T follicular helper cell (primary cell): ENCODE data around the gene TAC3.
"Not testable (repeated sequence)": the region's sequence is repeated elsewhere in the genome, so short reads cannot be mapped to it uniquely, and the experiment has no call there.

Source experiments
- DNase-seq: peaks from one replicate; pipeline ENCODE4 v3.0.0-alpha.2; 2020; ENCODE audit warnings: low read depth

TAC3 gene

DNA sequence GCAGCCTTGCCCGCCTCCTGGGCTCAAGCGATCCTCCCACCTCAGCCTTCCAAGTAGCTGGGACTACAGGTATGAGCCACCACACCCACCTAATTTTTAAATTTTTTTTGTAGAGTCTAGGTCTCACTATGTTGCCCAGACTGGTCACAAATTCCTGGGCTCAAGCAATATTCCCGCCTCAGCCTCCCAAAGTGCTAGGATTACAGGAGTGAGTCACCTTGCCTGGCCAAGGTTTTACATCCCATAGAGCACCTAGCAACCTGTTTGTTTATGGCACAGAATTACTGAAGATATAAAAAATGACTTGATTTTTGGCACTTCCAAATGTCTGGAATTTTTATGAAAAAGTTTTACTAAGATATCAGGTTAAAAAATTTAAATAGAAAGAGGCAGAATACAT lies 17.1 kb upstream of the TAC3 start:
- no peak for DNase-seq

DNA sequence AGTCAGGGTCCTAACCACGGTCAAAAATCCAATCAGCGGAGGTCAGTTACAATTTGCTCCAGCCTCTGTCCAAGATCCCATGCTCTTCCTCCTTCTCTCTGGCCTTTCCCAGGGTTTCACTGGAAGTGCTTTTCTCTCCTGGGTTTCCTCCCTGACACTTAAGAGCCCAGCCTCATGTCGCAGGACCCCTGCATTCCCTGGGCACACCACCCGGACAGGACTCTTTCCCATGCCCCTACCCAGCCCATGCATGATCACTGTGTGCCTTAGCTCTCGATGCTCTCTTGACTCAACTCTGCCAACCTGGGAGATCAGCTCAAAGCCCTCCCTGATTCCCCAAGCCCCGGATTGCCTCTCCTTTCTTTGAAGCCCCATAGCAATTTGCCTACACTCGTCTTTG lies 15.5 kb upstream of the TAC3 start:
- DNase-seq = no peak

DNA sequence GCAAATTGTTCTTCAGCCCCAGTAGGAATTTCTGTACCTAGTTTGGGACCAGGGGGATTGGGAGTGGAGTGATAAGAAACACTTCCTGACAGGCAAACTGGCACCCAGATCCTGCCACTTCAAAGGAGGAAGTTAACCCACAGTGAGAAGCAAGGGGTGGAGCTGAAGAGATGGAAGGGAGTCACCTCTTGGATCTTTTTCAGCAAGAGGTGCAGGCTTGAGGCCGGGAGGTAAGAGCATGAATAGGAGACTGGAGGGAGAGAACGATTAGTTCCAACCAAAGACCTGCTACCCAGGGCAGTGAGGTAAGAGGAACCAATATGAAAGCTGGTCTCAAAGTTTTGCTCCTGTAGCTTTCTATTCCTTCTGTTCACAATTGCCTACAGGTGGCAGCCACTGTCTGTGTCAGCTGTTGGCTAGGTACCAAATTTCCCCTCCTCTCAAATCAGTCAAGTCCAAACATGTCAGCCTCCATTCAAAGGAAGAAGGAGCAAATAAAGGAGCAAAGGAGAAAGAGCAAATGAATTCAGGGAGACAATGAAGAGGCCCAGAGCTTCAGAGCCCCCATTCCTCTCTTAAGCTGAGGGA lies 14.9 kb upstream of the TAC3 start:
- no peak for DNase-seq

DNA sequence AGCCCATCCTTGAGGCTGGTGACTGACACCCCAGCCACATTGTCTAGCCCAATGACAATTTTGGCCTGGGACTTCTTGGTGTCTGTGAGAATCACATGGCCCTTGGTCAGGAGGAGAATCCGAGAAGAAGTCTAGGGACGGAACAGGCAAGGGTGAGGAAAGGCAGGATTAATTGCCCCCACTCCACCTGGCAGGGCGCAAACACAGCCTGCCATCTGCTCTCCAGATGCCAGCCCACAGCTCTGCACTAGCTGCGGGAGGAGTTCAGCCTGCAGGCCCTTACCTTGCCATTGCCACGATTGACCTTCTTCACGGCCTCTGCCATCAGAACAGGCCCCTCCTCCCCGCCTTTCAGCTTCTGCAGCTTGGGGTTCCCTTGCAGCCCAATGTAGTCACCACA lies 13.1 kb upstream of the TAC3 start:
- DNase-seq = no peak

DNA sequence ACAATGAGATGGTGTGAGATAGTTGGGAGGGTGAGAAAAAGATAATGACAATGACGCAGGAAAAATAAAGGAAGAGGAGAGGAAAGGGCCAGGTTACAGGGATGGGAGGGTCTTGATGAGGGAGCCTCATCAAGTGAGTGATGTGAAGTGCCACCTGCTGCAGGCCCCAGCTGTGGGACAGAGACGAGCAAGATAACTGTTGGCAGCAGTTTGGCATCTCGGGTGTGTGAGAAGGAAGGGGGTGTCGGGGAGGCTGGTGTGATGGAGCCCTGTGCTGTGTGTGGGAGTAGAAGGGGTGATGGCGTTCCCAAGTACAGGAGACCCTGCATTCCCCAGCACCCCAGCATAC lies 11.4 kb upstream of the TAC3 start:
- no peak for DNase-seq

DNA sequence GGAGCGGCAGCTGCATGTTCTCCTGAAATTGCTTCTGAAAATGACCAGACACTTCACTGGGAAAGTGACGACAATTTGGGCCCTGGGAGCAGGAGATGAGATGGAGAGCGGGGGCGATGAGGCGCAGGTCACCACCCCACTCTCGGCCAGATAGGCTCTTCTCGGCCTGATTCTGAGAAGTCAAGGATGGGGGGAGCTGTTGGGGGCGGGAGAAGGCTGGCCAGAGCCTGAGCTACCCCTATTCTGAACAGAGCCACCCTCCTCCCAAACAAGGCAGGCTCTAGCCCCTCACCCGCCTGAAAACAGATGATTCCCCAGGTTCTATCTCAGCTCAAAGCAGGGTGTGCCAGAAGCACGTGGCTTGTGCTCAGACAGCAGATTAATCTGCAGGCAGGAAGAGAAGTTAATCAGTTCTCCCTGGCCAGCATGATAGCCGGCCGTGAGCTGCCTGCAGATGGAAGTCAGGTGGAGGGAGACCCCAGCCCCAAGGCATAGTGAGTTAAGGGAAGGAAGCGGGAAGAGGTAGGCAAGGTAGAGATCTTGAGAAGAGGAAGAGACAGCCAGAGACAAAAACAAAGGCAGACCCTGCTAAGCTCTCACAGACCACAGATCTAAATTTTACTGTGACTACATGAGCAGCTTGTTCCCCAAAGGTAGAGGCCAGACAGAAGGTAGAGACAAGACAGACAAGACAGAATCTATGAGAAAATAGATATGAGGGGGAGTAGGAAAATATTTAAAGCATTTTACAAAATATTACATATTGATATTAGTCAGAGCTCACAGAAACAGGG lies 10.9 kb upstream of the TAC3 start:
- DNase-seq = no peak

DNA sequence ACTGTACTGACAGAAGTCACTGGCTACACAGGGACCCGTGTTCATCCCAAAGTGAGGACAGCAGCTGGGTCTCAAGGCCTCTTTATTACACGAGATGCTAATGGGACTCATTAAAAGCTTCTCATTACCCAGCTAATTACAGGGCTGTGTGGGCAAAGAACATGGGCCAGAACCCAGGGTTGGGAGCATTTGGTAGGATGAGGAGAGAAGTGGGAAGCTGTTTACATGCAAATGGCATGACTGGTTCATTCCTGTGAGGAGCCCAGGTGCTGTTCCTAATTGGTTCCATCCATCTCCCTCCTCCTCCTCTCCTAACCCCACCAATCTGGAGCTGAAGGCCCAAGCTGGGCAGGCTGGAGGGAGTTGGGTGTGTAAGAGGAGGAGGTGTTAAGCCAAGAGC lies 8.9 kb upstream of the TAC3 start:
- DNase-seq = no peak

DNA sequence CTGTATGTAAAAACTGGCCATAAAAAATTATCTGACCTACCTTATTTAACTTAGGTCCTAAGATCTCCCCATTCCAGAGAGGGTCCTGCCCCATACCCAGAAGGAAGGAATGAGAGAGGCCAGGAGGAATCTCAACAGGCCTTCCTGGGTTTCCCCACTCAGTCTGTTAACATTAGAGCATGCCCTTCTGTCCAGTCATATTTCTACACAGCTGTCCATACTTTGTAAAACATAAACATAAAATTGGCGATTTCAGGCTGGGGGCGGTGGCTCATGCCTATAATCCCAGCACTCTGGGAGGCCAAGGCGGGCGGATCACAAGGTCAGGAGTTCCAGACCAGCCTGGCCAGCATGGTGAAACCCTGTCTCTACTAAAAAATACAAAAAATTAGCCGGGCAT lies 6.0 kb upstream of the TAC3 start:
- not testable (repeated sequence) for DNase-seq

DNA sequence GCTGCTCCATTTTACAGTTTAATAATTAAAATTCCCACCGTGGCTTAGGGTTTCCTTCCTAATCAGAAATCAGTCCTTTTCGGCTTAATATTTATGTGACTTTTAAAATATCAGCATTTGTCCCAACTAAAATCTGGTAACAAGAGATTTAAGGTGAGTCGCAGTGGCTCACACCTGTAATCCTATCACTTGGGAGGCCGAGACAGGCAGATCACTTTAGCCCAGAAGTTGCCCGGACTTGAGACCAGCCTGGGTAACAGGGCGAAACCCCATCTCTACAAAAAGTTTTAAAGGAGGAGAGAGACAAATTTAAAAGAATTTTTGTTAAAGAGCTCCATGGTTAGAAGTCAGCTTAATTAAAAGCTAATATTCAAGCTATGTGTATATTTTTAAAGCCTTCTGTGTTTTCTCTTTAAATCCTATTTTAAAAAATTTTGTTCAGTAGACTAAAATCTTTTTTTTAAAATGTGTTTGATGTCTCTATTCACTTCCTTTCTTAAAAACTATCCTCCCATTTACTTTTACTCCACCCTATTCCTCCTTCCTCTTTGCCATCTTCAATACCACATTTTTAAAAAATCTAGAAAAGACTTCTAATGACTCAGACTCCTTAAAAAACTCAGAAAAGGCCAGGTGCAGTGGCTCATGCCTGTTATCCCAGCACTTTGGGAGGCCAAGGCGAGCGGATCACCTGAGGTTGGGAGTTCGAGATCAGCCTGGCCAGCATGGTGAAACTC lies 3.8 kb upstream of the TAC3 start:
- no peak for DNase-seq

DNA sequence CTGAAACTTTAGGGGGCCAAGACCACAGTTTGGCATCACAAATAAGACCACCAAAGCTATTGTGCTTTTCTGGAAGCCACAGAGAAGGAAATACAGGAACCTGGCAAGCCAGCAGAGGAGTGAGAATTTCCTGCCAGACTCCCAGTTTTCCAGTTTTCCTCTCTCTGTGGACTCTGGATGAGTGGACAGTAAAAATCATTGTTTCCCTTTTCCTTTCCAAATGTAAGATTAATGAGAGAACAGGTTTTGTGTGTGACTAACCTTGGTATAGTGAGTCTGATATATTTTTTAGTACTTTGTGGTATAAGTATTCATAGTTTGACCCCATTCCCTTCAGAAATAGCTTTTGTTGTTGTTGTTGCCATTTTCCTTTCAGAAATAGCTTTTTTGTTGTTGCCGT lies 2.6 kb upstream of the TAC3 start:
- DNase-seq = no peak

DNA sequence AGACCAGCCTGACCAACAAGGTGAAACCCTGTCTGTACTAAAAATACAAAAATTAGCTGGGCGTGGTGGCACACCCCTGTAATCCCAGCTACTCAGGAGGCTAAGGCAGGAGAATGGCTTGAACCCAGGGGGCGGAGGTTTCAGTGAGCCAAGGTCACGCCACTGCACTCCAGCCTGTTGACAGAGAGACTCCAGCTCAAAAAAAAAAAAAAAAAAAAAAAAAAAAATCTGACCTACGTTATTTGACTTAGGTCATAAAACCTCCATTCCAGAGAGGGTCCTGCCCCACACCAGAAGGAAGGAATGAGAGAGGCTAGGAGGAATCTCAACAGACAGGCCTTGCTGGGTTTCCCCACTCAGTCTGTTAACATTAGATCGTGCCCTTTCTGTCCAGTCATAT lies 2.0 kb upstream of the TAC3 start:
- not testable (repeated sequence) for DNase-seq

DNA sequence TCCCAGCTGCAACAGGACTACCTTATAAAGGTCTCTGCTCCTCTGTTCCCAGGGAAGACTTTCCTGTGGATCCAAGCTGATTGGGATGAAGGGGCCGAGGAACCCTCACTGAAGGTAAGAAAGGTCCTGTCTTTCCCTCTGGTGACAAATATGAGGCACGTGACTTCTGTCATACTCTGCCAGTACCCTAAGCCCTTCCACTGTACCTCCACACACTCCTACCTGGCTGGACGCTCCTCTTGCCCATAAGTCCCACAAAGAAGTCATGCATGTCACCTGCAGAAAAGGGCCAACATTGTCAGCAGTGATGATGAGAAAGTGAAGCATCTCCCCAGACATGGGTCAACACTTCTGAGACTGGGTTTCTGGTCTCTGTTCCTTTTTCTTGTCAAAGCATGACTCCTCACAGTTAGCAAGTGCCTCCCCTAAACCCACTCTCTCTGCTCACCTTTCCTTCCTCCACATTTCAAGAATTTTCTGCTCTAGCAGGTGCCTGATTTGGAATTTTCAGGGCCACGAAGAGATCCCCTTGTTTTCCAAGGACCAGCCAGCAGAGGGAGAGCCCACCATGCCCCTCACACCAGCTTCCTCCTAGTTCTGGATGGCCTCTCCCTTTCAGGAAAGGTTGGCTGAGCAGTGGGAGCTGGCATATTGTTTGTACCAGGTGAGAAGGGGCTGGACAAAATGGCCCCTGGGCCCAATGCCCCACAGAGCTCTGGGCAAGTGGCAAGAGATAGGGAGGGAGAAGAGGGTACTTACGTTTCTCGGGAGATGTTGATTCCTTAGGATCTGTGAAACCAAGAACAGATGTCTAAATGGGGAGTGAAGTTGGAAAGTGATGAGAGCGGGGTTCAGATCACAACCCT lies 3.5 kb downstream of the TAC3 start:
- no peak for DNase-seq

DNA sequence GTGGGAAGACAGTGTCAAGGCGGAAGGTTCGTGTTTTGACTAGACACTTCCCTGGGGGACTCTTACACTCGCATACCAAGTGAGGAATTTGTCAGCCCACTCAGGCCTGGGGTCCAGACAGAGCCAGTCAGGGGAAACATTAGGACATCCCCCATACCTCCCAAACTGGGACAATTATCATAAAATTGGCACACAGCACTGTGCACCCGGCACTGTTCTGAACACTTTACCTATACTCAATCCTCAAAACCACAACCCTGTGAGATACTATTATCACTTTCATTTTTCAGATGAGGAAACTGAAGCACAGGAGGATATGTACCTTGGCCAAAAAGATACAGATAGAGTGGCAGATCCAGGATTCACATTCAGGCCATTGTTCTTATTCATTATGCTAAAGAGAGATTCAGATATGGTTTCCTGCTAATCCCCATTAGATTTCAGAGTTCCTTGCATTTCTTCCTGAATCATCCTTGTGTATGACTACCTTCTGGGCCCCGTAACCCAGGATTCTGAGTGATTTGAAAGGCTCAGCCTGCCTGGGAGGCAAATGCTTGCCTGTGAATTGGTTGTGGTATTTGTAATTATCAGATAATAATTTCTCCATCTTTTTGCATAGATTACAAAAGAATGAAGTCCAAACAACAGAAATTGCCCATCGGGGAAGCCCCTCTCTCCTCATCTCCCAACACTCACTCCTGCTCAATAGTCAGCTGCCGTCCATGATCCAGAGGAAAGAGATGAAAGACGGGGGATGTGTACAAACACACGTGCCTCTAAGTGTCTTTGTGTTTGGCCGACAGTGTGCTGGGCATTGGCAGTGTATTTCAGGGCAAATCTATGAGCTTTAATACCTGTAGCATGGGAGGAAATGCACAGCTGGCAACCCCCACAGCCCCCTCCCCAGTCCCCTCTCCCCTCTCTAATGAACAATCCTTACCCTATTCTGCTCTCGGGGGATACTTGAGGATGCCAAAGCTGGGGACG lies 4.6 kb downstream of the TAC3 start:
- no peak for DNase-seq

DNA sequence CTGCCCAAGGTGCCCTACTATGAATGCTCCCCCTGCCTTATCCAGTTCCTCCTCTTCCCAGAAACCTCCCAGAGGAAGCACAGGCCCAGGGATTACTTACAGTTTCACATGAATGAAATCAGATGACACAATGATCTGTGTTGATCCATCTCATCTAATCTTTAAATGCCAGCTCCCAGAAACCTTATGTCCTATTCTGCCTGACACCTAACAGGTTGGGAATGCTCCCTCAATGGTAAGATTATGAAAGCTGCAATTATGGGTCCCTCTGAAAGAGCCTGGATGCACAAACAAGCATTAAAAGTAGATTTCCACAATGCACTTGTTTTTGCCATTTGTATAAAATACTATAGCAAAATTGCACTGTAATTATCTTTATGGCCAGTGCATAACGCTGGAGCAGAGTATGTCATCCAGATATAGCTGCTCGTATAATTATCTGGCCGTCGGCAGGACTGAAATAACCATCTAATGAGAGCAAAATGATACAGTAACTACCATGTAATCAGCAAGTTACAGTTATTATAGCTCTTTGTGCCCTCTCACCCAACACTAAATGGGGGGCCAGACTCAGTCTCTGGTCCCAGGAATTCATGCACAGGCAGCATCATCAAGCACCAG lies 5.6 kb downstream of the TAC3 start:
- no peak for DNase-seq

DNA sequence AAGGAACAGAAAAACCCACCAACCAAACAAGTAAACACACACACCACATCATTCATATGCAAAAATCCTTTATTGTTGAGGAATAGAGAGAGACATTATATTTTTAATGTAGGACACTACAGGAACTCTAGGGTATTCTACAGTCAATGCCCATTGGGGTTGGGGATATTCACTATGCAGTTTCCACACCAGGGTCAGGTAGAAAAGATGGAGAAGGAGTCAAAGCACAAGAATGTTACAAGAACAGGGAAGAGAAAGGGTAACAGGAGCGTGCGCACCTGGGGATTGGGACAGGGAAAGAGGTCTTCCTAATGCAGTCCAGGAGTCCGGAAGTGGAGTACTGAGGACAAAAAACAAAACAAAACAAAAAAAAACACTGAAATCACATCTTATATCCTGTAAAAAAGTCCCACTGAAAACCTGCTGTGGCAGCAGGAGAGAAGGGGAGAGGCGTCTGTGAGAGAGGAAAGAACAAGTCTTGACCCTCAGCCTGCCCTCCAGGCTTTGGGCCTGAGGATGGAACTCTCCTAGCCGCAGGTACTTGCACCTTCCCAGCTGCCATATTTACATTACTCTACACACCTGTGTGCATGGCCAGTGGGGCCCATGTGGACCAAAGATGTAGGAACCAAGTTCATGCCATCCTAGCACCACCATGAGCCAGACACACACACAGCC lies 6.2 kb downstream of the TAC3 start:
- DNase-seq = no peak

DNA sequence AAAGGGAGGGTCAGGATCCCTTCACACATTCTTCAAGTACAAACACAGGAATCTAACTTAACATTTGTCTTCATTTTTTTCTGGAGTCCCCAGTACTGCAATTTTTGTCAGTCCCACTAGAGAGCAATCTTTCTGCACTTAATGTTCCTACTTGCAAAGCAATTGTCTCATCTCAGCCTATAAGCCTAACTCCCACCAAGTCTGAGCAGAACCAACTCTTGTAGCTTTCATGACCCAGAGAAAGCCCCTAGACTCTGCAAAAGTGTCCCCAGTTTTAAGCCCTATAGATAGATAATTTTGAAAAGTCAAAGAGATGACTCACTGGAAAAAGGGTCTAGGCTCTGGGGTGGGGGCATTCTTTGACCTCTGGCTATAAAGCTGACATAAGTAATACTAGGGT lies 8.2 kb downstream of the TAC3 start:
- DNase-seq = no peak

DNA sequence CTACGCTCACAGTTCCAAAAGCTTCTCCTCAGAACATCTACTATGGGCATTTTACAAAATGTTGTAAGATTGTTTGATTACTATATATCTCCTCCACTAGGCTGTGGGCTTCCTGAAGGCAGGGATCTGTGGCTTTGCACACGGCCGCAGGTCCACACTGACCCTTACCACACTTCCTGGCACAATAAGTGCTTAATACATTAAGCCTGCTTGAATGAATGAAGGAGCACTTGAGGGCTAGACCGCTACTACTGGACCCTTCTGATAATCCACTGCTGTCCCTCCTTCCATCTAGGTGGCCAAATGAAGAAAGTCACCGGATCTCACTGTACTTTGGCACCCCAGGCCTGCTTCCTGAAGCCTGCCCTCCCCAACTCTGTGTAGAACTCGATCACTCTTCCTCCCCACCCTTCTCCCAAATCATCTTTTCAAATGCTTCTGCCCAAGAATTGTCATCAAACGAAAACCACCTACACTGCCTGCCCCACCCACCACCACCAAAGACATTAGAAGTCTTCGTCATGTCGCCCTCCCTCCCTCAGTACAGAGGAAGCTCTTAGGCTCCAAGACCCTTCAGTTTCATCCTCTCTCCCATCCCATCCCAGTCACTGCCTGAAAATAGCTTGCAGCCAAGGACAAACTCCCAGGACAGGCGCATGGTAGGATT lies 9.4 kb downstream of the TAC3 start:
- DNase-seq = no peak

DNA sequence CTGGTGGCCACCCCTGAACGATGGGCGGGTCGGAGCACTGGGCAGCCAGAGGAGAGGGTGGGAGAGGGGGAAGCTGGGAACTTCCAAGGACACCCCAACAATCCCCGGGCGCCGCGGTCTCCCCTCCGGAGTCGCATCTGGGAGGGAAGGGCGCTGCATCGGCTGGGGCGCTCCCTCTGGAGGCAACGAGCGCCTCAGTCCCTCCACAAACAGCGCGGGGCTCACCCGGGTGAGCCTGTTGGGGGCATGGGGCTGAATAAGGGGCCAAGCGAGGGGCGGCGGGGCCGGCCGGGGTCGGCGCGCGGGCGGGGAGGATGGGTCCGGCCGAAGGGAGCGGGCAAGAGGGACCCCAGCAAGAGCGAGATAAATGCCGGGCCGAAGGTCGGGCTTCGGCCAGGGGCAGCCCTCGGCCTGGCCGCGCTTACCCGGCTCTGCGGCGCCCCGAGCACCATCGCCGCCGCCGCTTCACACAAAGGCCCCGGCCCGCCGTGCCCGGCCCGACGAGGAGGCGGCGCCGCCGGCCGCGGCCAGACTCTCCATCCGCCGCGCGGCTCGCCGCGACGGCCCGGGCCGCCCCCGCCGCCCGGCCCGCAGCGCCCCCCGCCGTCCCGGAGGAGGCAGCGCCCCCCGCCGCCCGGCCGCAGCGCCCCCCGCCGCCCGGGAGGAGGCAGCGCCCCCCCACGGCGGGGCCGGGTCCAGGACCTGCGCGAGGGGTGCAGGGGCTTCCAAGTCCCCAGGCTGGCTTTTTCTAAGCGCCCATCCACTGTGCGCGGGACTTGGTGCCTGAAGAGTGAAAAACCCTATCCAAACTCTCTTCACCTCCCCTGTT lies 10.1 kb downstream of the TAC3 start, which contains the start of gene ZBTB39:
ZBTB39 (minus strand) TSS at position 567 of the 829 bp plus-strand sequence. CDS start 1,629 bp downstream, outside the sequence.
- peak; percentile 57 for DNase-seq
